A549 treated with CORT108297 at 1 μM for 4 hours (cell line): Measurements from ENCODE around the gene DAW1. TPM values are rescaled to one million over a fixed set of nuclear protein-coding genes. Genes with fewer than 3 reads are reported as not detected.

ENCODE experiments used
- total RNA-seq: library from RNA; stranded (reverse); fragments of 200-300 nt; extraction: Qiagen RNA extraction; gene quantifications from 5 replicates; pipeline ENCODE4 v1.2.3, GENCODE V29; 2022

The DAW1 gene
- total RNA-seq = 2.0 to 3.6 TPM (median 2.9 TPM) in 5 replicates

GRCh38 chr2:227871375-227871791, at the start of gene DAW1:
DAW1 (plus strand) TSS chr2:227871631; CDS start chr2:227871690, 59 bp downstream.

Other genes starting within 250 kb of the DAW1 start
- gene SCYGR5, start 204.8 kb upstream of the DAW1 start, total RNA-seq = not detected in 5 replicates
- gene SLC19A3, start 153.6 kb upstream of the DAW1 start, total RNA-seq = 2.4 to 3.5 TPM (median 2.6 TPM) in 5 replicates
- not detected in 5 replicates for gene SCYGR6, start 146.9 kb upstream of the DAW1 start, total RNA-seq
- not detected in 5 replicates for gene SCYGR7, start 143.3 kb upstream of the DAW1 start, total RNA-seq
- not detected in 5 replicates for gene SCYGR8, start 125.7 kb upstream of the DAW1 start, total RNA-seq
- gene CCL20, start 57.8 kb upstream of the DAW1 start, total RNA-seq = 2.7 to 7.7 TPM (median 5.4 TPM) in 5 replicates